ENCODE measurements around the gene HTR3E.
"Not testable (repeated sequence)": the region's sequence is repeated elsewhere in the genome, so short reads cannot be mapped to it uniquely, and the experiment has no call there.

The HTR3E gene, protein sequence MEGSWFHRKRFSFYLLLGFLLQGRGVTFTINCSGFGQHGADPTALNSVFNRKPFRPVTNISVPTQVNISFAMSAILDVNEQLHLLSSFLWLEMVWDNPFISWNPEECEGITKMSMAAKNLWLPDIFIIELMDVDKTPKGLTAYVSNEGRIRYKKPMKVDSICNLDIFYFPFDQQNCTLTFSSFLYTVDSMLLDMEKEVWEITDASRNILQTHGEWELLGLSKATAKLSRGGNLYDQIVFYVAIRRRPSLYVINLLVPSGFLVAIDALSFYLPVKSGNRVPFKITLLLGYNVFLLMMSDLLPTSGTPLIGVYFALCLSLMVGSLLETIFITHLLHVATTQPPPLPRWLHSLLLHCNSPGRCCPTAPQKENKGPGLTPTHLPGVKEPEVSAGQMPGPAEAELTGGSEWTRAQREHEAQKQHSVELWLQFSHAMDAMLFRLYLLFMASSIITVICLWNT
- 0 reads per million in 2 donors for total RNA-seq

DNA sequence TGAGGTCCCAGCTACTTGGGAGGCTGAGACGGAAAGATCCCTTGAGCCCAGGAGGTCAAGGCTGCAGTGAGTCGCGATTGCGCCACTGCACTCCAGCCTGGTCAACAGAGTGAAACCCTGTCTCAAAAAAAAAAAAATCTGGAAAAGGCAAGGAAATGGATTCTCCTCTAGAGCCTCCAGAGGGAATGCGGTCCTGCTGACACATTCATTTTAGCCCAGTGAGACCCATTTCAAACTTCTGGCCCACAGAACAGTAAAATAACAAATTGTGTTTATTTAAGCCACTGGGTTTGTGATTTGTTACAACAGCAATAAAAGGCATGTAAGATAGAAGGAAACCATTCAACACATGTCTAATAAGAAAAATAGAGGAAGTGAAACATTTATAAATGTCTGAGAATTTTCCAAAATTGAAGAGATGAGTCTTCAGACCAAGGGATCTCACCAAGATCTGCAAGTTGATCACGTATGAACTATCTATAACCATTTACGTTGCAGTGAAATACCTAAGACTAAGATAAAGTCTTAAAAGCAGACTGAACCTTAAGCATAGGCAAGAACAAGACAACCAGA is at the start of gene HTR3E:
TSS of gene HTR3E (plus strand) at position 254 of the 573 bp plus-strand sequence. CDS start 466 bp downstream, outside the sequence.
- DNase-seq = no peak

DNA sequence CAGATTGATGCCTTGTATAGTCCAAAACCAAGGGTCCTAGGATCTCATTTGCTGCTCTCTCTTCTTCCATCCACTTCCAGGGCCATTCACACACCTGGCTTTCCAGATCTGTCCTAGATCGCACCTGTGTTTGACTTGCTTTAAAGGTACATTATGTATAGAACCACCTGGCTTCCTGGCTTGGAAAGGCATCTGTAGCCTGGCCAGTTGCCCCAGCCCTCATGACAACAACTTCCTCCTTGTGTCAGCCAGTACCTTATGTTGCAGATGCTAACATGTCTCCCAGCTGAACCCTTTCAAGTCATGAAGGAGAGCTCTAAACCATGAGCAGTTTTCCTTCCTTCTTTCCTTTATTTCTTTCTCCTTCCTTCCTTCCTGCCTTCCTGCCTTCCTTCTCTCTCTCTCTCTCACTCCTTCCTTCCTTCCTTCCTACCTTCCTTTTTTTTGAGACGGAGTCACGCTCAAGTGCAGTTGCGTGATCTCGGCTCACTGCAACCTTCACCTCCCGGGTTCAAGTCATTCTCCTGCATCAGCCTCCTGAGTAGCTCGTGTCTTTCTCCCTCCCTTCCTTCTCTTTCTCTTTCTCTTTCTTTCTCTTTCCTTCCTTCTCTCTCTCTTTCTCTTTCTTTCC is 46.5 kb upstream of the HTR3E start:
- no peak for DNase-seq

DNA sequence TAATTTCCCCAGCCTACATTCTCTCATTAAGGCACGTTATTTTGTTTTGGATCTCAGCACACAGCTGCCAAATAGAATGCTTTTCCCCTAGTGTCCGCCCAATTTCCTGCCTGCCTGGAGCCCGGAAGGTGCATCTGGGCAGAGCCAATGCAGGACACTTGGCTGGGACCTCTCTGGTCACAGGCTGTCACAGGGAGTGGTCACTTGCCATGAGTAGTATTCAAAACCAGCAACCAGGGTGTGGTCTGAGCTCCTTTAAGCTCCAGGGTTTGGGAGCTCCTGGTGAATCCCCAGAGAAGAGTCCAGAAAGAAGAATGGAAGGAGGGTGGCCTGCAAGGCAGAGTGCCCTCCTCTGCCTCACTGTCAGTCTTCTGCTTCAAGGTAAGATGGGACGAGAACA is 44.1 kb upstream of the HTR3E start, which contains the start of gene HTR3C:
TSS of gene HTR3C (plus strand) at position 281 of the 400 bp plus-strand sequence. CDS start at position 315, 34 bp downstream.
- DNase-seq = no peak

DNA sequence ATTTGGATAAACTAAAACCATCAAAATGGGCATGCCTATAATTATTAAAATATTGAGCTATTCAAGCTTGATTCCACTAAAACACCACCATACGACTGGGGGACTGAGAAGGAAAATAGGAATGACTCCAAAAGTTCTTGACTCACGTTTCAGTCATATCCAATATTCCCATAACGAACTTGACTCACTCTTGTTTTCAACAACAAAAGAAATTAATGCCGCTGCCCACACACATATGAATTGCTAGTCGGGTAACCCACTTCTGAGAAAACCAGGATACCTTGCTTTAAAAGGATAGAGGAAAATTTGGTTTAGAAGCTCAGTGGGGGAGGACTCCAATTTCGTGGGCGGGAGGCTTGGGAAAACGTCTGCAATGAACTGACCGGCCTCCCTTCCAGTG is 38.8 kb upstream of the HTR3E start:
- DNase-seq = no peak

DNA sequence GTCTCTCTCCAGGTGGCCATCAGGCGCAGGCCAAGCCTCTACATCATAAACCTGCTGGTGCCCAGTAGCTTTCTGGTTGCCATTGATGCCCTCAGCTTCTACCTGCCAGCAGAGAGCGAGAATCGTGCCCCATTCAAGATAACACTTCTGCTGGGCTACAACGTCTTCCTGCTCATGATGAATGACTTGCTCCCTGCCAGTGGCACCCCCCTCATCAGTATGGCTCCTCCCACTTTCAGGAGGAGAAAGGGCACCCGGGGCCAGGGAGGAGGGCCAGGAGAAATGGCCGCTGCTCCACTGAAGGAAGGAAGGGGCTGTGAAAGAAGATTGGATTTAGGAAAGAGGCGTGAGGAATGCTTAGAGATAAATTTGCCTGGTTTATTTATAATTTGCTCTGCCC is 37.4 kb upstream of the HTR3E start:
- no peak for DNase-seq

DNA sequence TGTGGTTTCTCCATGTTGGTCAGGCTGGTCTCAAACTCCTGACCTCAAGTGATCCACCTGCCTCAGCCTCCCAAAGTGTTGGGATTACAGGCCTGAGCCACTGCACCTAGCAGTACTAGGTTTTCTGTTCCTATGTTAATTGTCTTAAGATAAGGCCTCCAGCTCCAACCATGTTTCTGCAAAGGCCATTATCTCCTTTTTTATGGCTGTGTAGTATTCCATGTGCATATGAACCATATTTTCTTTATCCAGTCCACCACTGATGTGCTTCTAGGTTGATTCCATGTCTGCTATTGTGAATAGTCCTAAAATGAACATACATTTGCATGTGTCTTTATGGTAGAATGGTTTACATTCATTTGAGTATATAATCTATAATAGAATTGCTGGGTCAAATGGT is 34.2 kb upstream of the HTR3E start:
- no peak for DNase-seq

DNA sequence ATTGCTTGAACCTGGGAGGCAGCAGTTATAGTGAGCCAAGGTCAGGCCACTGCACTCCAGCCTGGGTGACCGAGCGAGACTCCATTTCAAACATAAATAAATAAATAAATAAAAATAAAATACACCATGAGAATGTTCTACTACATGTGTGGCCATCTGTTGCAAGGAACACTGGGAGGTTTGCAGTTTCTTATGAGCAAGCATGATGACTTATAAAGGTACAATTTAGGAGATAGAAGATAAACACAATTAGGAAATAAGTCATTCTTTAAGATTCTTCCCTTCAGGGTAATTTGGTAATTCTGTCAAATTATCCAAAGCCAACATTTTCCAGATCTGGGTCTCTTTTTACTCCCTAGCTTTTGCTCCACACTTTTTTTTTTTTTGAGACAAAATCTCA is 30.7 kb upstream of the HTR3E start:
- no peak for DNase-seq

DNA sequence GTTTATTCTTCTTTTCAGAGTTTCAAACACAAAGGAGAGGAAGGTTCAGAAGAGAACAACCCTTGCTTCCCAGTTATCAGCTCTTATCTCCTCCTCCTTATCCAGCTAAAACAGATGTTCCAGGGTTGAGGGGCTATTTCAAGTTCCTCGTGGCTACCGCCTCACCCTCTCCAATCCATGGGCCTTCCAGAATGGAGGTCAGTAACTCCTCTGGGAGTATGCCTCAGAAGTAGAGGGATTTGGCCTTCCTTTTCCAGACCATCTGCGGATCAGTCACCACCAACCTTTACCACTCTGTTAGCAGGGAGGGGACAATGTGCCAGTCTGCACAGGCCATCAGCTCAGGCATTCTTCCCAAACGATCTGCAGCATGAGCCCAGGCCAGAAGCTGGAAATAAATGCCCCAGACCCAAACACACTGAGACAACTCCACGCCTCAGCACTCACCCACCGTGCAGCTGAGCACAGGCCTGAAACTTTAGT is 29.2 kb upstream of the HTR3E start:
- DNase-seq = no peak

DNA sequence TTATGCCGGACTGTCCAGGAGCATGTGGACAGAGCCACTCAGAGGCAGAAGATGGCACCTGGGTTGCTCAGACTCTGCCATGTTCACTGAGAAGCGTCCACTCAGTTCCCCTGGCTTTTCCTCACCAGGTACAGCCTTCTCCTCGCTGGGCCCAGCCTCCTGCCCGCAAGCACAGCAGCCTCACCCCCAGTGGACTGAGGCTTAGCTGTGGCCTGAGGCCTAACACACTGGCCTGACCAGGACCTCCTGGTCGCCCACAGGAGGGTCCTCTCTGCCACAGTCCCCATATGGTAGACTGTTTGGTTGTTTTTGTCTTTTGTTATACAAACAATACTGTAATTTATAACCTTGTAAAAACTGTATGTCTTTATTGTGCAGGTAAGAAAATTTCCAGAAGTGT is 28.5 kb upstream of the HTR3E start:
- DNase-seq = no peak

DNA sequence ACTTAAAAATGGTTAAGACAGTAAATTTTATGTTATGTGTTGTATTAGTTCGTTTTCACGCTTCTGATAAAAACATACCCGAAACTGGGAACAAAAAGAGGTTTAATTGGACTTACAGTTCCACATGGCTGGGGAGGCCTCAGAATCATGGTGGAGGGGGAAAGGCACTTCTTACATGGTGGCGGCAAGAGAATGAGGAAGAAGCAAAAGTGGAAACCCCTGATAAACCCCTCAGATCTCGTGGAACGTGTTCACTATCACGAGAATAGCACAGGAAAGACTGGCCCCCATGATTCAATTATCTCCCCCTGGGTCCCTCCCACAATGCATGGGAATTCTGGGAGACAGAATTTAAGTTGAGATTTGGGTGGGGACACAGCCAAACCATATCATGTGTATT is 25.7 kb upstream of the HTR3E start:
- not testable (repeated sequence) for DNase-seq

DNA sequence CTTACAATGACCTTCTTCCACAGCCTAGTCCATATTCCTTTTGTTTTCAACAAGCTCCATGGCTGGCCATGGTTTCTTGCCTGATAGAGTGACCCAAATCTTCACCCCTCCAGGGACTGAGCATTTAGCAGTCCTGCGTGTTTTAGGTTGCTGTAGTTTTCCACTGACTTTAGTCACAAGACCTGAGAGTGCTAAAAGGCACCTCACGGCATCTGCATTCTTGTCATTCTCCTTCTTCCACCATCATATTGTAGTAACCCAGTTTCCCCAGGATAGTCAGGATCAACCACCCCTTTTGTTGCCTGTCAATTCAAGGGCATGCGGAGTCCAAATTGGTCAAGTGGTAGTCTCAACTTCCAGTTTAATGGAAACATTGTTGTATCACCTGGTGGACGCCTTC is 23.2 kb upstream of the HTR3E start:
- DNase-seq = no peak

DNA sequence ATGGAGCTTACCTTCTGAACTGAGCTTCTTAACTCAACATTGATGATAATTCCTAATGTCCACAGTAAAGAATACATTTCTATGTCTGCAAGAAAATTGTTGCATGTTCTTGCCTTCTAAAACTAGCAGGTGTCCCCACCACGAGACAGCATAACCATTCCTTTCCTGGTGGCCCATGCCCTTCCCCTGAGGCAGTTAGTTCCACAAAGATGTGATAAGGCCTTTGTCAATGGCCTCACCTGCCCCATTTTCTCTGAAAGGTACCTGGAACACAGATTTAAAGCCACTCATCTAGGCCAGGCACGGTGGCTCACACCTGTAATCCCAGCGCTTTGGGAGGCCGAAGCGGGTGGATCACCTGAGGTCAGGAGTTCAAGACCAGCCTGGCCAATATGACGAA is 21.0 kb upstream of the HTR3E start:
- DNase-seq = no peak

DNA sequence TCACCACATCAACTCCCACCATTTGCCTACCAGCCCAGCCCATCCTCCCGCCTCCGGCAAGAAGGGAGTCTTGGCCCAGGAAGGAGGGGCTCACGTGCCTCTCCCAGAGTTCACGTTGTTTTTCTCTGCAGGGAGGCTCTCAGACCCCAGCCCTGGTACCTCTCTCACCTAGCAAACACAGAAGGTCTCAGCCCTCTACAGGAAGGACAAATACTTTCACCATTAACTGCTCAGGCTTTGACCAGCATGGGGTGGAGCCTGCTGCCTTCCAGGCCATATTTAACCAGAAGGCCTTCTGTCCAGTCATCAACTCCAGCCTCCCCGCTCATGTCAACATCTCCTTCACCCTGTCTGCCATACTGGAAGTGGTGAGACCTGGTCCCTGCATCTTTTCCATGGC is 19.0 kb upstream of the HTR3E start:
- no peak for DNase-seq

DNA sequence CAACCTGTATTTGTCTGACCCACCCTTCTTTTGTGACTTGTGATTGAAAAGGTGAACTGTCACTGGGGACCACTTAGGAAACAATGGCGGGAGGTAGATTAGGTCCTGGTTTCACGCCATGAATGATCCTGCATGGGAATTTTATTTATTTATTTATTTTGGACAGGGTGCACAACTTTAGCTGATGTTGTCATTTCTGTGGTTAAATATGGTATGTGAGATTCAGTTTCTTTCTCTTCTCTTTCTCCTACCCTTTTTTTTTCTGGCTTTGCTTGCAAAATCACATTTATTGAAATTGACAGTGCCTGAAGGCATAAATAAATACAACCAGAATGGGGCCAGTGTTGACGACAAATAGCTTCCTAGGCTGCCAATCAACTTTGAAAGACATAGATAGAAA is 18.0 kb upstream of the HTR3E start:
- no peak for DNase-seq

DNA sequence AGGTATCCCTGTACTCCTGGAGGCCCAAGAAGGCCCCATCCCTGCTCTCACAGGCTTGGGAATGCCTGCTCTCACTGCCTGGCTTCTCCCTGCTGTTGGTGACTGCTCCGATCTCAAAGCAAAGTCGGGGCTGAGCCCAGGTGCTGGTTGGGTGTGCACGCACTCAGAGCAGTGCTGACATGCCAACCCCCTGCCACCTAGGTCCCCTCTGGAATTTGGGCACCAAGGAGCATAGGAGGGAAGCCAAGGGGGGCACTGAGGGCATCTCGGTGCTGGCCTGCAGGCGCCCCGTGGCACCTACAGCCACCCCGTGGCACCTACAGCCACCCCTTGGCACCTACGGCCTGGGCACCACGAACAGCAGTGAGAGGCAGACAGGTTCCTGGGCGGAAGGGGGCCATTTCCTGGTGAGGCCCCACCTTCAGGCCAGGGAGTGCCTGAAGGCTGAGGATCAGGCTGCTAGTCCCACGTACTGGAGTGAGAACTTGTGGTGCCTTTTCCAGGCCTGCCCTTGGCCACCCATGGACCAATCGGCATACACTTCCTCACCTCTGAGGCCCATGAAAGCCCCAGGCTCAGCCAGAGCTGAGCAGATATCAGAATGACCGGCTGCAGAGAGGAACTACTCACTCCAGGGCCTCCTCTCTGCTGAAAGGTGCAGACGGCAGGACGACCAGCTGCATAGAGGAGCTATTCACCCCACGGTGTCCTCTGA is 15.6 kb upstream of the HTR3E start:
- DNase-seq = no peak

DNA sequence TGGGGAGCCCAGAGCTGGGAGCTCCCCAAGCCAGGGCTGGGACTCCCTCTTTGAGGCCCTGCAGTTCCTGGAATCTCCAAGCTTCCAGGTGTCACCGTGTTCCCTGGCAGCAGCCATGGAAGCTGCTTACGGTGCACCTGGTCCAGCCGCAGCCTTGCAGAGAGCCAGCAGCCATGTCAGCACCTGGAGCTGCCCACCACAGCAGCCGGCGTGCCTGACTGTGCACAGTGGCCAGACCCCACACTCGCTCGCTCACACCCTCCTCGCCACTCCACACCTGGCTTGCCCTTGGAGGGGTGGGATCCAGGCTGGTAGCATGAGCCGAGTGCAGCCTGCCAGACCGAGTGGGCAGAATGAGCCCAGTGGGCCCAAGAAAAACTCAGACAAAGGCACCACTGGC is 14.8 kb upstream of the HTR3E start:
- no peak for DNase-seq

DNA sequence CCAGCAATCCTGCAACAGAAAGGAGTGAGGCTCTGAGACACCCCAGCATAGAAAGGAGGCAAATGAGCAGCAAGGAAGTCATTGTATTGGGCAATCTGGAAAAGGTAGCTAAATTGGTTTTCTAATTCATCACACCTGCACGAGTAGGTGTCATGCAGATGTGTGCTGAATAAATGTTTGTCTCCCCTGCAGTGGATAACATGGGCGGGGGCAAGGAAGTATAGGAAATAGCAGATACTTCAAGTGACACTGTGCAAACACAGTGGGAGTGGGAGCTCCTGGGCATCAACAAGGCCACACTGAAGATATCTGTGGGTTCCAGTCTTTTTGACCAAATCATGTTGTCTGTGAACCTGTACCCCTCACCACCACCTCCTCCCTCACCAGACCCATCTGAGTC is 14.4 kb upstream of the HTR3E start:
- no peak for DNase-seq

DNA sequence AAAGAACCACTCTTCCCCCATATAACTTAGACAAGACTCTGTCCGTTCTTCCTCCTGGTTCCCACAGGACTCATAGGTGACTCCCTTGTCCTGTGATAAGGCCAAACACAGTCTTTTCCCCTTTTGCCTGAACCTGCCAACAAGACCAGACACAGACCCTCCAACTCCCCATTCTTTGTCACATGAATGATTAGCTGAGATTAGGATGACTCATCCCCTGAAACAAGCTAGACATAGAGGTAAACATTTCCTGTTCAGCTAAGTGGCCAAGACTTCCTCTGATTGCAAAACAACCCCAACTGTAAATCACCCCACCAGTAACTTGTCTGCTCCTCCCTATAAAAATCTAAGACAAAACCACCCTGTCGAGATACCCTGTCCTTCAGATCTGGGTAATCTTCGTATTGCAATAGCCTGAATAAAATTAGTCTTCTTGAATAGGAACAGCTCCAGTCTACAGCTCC is 11.4 kb upstream of the HTR3E start:
- DNase-seq = no peak

DNA sequence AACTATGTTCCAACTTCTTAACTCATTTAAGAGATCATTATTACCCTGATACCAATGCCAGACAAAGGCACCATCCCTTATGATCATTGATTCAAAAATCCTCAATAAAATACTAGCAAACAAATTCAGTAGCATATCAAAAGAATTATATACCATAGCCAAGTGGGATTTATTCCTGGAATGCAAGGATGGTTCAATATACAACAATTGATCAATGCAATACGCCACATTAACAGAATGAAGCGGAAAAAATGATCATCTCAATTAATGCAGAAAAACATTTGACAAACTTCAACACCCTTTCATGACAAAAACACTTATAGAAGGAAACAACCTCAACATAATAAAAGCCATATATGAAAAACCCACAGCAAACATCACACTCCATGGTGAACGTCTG is 4.7 kb upstream of the HTR3E start:
- DNase-seq = no peak

DNA sequence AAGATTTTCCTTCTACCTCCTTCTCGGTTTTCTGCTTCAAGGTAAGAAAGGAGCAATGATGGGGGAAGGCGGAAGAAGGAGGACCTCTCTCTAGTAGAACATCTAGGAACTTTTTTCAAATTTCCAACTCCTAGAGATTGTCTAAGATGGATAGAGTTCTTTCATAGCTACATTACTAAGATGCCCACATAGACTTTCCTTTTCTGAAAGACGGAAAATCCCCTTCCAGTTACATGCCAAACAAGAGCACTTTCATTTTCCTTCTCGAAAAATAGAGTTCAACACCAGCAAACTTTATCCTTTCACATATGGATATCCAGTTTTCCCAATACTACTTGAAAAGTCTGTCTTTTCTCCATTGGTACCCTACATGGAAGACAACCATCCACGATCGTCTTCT is 692 bp downstream of the HTR3E start:
- DNase-seq = no peak

DNA sequence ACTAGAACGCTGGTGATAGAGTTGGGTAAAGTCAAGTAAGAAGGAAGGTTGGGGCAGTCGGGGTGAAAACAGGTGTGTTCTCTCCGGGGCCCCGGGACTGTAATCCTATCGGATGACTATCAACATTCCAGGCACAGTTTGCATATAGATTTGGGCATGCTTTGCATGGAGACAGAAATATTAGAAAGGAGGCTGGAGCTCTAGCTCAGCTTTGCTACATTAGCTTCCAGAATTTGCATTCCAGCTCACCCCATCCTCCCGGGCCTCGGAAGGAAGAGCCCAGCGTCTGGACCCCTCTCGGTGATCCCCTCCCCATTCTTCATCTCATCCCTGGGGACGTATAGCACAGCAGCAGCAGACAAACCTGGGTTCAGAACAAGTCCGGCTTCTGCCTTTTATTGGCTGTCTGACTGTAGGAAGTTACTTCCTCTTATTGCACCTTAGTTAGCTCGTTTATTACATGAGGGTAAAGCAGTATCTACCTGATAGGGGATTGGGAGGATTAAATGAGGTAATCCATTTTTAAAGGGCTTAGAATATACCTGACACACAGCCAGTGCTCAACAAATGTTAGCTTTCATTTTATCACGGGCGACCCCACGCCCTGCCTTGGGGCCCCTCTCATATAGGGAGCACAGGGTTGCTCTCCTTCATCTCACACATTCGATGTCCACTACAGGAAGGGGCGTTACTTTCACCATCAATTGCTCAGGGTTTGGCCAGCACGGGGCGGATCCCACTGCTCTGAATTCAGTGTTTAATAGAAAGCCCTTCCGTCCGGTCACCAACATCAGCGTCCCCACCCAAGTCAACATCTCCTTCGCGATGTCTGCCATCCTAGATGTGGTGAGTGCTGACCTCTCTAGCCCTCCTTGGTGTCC is 3.2 kb downstream of the HTR3E start:
- DNase-seq = no peak

DNA sequence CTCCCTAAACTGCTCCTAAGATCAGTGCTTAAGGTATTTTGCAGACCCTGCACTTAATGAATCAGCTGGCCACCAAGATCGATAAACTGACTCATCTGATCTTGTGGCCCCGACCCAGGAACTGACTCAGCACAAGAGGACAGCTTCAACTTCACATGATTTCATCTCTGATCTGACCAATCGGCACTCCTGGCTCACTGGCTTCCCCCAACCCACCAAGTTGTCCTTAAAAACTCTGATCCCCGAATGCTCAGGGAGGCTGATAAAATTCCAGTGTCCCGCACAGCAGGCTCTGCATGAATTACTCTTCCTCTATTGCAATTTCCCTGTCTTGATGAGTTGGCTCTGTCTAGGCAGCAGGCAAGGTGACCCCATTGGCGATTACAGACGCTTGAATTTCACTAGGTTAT is 13.5 kb downstream of the HTR3E start:
- DNase-seq = no peak

All from T-helper 9 cell (primary cell).